Ishikawa (cell line): ENCODE data around the gene ERC1.

ENCODE experiments used
- CEBPB ChIP-seq: IDR thresholded peaks from 2 replicates; pipeline ENCODE4 v1.6.1; 2012
- CREB1 ChIP-seq: IDR thresholded peaks from 2 replicates; pipeline ENCODE4 v1.6.1; 2012; ENCODE audit warnings: low read depth
- EGR1 ChIP-seq: IDR thresholded peaks from 2 replicates; pipeline ENCODE4 v1.6.1; 2012
- EP300 ChIP-seq: IDR thresholded peaks from 2 replicates; pipeline ENCODE4 v1.6.1; 2012; ENCODE audit warnings: borderline replicate concordance
- FOXM1 ChIP-seq: IDR thresholded peaks from 2 replicates; pipeline ENCODE4 v1.6.1; 2012; ENCODE audit warnings: low read depth, borderline replicate concordance
- NFIC ChIP-seq: IDR thresholded peaks from 2 replicates; pipeline ENCODE4 v1.6.1; 2012
- RAD21 ChIP-seq: IDR thresholded peaks from 2 replicates; pipeline ENCODE4 v1.6.1; 2012; ENCODE audit warnings: low read depth
- TAF1 ChIP-seq: IDR thresholded peaks from 2 replicates; pipeline ENCODE4 v1.6.1; 2012; ENCODE audit warnings: low read depth, mild to moderate bottlenecking
- TCF12 ChIP-seq: IDR thresholded peaks from 2 replicates; pipeline ENCODE4 v1.6.1; 2012; ENCODE audit warnings: low read depth
- TEAD4 ChIP-seq: IDR thresholded peaks from 2 replicates; pipeline ENCODE4 v1.6.1; 2012
- YY1 ChIP-seq: IDR thresholded peaks from 2 replicates; pipeline ENCODE4 v1.6.1; 2012; ENCODE audit warnings: low read depth
- ZBTB7A ChIP-seq: IDR thresholded peaks from 2 replicates; pipeline ENCODE4 v1.6.1; 2012; ENCODE audit warnings: low read depth
- TF ChIP-seq, protein P1 (sequence below): IDR thresholded peaks from 2 replicates; pipeline ENCODE4 v1.6.1; 2012; ENCODE audit warnings: low read depth, mild to moderate bottlenecking
- TF ChIP-seq, protein P2 (sequence below): IDR thresholded peaks from 2 replicates; pipeline ENCODE4 v1.6.1; 2012
- TF ChIP-seq, protein P3 (sequence below): IDR thresholded peaks from 2 replicates; pipeline ENCODE4 v1.6.1; 2012

Gene ERC1

DNA sequence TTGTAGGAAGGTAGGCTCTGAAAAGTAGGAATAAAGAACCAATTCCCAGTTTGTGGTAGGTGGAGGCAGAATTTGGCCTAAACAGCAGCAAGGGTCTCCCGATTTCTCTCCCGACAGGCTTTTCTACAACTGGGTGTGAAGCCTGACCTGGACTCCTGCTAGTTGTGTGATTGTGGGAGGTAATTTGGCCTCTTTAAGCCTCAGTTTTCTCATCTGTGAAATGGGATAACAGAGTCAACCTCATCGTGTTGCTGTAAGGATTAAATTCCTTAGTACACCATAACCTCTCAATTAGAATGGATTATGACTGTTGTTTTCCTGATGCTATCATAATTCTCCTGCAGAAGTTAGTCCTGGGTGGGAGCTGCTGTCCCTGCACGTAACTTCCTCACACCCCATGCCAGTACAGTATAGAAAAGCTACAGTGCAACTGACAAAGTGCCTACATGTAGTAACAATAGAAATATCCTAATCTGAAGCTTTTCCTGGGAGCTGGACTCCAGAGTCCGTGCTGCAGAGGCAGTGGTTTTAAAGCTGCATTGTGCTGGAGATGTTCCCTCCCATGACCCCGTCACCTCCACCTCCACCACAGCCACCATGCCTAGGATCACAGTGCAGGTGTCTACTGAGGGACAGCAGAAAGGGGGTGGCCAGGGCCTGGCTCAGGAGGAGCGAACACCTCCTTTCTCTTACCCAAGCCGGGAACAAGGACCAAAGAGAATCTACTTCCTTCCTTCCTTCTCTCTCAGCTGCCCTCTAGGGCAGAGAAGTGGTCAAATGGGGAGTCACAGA, 526.9 kb downstream of the ERC1 start:
- TF ChIP-seq CEBPB (no peak), TAF1 (no peak), EGR1 (no peak), FOXM1 (no peak), TCF12 (no peak), YY1 (no peak), ZBTB7A (no peak), CREB1 (no peak), RAD21 (no peak), EP300 (no peak), TEAD4 (no peak)
- TF ChIP-seq, protein P1, sequence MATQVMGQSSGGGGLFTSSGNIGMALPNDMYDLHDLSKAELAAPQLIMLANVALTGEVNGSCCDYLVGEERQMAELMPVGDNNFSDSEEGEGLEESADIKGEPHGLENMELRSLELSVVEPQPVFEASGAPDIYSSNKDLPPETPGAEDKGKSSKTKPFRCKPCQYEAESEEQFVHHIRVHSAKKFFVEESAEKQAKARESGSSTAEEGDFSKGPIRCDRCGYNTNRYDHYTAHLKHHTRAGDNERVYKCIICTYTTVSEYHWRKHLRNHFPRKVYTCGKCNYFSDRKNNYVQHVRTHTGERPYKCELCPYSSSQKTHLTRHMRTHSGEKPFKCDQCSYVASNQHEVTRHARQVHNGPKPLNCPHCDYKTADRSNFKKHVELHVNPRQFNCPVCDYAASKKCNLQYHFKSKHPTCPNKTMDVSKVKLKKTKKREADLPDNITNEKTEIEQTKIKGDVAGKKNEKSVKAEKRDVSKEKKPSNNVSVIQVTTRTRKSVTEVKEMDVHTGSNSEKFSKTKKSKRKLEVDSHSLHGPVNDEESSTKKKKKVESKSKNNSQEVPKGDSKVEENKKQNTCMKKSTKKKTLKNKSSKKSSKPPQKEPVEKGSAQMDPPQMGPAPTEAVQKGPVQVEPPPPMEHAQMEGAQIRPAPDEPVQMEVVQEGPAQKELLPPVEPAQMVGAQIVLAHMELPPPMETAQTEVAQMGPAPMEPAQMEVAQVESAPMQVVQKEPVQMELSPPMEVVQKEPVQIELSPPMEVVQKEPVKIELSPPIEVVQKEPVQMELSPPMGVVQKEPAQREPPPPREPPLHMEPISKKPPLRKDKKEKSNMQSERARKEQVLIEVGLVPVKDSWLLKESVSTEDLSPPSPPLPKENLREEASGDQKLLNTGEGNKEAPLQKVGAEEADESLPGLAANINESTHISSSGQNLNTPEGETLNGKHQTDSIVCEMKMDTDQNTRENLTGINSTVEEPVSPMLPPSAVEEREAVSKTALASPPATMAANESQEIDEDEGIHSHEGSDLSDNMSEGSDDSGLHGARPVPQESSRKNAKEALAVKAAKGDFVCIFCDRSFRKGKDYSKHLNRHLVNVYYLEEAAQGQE: no peak
- TF ChIP-seq, protein P2, sequence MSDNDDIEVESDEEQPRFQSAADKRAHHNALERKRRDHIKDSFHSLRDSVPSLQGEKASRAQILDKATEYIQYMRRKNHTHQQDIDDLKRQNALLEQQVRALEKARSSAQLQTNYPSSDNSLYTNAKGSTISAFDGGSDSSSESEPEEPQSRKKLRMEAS: no peak
- TF ChIP-seq, protein P3, sequence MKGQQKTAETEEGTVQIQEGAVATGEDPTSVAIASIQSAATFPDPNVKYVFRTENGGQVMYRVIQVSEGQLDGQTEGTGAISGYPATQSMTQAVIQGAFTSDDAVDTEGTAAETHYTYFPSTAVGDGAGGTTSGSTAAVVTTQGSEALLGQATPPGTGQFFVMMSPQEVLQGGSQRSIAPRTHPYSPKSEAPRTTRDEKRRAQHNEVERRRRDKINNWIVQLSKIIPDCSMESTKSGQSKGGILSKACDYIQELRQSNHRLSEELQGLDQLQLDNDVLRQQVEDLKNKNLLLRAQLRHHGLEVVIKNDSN: no peak

DNA sequence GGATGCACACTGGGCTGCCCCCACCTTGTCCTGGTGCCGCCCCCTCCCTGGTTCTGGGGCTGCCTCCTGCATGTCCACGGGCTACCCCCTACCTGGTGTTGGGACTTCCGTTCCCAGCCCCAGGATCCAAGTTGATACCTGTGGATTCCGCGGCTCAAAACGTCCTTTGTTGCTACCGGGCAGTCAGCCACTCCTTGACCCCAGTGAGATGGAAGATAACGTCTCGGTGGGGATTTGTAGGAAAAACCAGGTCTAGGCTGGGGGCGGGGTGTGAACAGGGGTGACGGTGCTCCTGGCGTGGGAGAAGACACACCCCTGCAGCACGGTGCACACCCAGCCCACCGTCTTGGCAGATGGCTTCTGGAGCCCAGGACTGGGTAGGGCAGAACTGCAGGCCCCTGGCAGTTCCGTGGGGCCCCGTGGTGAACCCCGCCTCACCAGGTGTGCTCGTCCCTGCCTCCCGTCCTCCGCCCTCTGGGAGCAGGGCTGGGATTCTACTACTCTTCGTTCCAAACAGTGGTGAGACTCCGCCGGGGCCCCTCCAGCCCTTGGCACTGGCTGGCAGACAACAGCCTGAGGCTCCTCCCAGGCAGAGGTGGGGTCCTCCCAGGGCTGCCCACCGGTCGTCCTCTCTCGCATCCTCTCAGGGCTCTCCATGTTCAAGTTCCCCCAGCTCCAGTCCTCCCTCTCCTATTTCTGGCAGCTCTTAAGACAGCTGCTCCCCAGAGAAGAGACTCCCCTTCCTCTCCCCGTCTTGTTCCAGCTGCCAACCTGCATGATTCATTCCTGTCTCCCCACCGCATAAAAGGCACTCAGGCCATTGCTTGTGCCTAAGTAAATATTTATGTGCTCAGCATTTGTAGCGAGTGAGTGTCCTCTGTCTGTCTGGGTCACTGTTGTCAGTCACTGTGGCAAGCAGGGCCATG, 527.8 kb downstream of the ERC1 start:
- TF ChIP-seq EGR1 (no peak), RAD21 (no peak), CREB1 (no peak), TEAD4 (no peak), FOXM1 (no peak), CEBPB (no peak), ZBTB7A (no peak)
- TF ChIP-seq, protein P3: no peak
- TF ChIP-seq, protein P2: no peak
- TF ChIP-seq, protein P1: no peak

DNA sequence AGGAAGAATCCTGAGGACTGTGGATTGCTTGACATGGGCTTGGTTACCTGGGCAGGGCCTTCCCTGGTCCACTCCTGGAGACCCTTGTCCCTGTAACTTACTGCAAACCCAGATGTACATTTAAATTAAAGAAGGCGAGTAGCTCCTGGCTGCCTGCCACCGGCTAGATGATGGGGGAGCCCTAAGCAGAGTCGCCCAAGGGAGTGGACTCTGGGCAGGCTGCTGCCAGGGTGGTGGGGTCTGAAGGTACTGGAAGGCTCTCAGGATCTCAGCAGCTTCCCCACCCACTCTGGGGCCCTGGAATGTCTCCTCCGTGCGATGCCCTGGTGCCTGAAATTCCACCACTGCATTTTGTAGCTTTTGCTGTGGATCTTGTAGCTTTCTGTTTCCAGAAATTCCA, 528.6 kb downstream of the ERC1 start:
- TF ChIP-seq TCF12: no peak
- TF ChIP-seq RAD21: no peak
- TF ChIP-seq TEAD4: no peak
- no peak for TF ChIP-seq TAF1
- no peak for TF ChIP-seq CREB1
- no peak for TF ChIP-seq EGR1
- no peak for TF ChIP-seq CEBPB
- TF ChIP-seq, protein P2: no peak
- no peak for TF ChIP-seq NFIC
- TF ChIP-seq ZBTB7A: no peak
- TF ChIP-seq, protein P1: no peak
- TF ChIP-seq, protein P3: no peak
- no peak for TF ChIP-seq YY1
- no peak for TF ChIP-seq FOXM1
- TF ChIP-seq EP300: no peak
